Hindlimb muscle (tissue), 1 donor: Measurements from ENCODE around the gene ARHGAP6. TPM values are rescaled to one million over a fixed set of nuclear protein-coding genes. Genes with fewer than 3 reads are reported as not detected.
"Not testable (repeated sequence)": the region's sequence is repeated elsewhere in the genome, so short reads cannot be mapped to it uniquely, and the experiment has no call there.

Experiments
- DNase-seq: peaks from one replicate; pipeline ENCODE4 v3.0.0-alpha.2; 2013
- polyA plus RNA-seq: library from polyadenylated mRNA; unstranded; fragments of 120-200 nt; gene quantifications from one replicate; pipeline ENCODE4 v1.2.1, GENCODE V29; 2013; ENCODE audit not compliant: insufficient read length

The ARHGAP6 gene
- polyA plus RNA-seq, 1 donor: 12.8 TPM

GRCh38 chrX:11293113-11293512 lies 372.6 kb downstream of the ARHGAP6 start, which contains the start of gene AMELX:
TSS of gene AMELX (plus strand) at chrX:11293413. CDS start at chrX:11294789, 1,376 bp downstream.
- DNase-seq: no peak

GRCh38 chrX:11290416-11291102 lies 375.2 kb downstream of the ARHGAP6 start:
- DNase-seq: no peak

DNA sequence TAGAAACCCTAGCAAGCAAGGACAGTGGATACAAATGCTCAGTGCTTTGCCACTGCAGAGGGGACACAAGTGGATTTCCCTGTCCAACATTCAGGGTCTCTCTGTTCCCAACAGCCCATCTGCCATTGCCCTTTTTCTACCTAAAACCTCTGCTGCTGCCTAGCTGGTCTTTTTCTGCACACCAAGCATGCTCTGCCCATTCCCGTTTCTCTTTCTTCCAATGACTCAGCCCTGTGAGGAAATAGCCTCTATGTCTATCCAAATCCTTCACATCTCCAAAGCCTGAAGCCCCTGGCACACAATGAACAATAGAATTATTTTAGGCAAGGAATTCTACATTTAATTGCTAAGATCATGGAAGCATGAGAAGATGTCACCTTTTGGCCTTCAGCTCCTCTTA lies 378.2 kb downstream of the ARHGAP6 start:
- no peak for DNase-seq

GRCh38 chrX:11285651-11286050 lies 380.1 kb downstream of the ARHGAP6 start:
- DNase-seq: no peak

- no peak for DNase-seq
Observed at GRCh38 chrX:11282043-11282442, 383.7 kb downstream of the ARHGAP6 start.

- DNase-seq: no peak
Observed at GRCh38 chrX:11273544-11273943, 392.2 kb downstream of the ARHGAP6 start.

GRCh38 chrX:11272863-11273262 lies 392.9 kb downstream of the ARHGAP6 start:
- DNase-seq: no peak

DNA sequence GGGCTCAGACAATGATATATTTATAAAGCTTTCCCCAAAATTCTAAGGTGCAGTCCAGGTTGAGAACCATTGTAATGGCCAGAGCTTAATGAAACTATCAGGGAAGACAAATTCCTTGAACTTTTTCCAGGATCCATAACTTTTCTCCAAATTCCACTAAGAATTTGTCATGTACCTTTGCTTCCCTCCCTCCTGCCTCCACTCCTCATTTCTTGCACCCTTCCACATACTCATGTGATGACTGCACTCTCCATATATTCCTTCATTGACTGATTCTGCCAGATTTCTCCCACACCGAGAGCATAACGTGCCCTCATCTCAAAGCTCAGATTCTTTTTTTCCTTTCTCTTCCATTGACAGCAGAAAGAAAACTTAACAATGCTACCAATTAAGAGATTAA lies 393.4 kb downstream of the ARHGAP6 start:
- DNase-seq: no peak

GRCh38 chrX:11269996-11270395 lies 395.7 kb downstream of the ARHGAP6 start:
- no peak for DNase-seq

DNA sequence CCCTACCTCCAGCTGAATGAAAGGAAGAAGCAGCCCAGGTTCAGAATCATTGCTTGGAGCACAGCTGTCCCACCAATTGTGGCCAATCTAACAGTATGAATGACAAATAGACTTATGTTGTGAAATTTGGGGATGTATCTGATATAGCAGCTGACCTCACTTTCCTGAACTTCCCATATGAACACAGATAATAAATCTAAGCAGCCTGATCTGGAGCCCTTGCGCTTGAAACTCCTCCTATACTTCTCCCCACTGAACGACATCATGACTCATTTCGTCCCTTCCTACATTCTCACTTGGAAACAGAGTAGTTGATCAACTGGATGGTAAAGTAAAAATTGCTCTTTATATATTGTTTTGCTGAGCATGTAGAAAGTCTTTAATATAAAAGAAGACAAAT lies 396.7 kb downstream of the ARHGAP6 start:
- DNase-seq: no peak

- DNase-seq: no peak
Observed at GRCh38 chrX:11267425-11267824, 398.3 kb downstream of the ARHGAP6 start.

DNA sequence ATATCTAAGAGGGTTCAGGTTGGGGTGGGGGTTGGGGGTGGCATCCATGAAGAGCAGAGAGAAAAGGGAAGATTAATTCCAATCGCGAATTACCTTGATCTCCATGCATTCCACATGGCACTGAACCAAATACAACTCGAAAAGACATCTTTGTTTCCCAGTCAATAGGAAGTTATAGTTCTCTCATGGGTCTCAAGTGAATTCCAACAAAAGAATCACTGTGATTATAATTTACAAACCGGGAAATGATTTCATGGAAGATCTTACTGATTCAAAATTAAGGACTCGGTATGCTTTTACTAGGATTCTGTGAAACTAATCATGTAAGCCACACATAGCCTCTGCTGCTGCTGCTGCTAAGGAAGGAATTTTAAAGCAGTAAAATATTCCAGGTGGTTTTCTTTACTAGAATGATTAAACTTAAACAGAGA lies 399.1 kb downstream of the ARHGAP6 start:
- peak; percentile 31 for DNase-seq

DNA sequence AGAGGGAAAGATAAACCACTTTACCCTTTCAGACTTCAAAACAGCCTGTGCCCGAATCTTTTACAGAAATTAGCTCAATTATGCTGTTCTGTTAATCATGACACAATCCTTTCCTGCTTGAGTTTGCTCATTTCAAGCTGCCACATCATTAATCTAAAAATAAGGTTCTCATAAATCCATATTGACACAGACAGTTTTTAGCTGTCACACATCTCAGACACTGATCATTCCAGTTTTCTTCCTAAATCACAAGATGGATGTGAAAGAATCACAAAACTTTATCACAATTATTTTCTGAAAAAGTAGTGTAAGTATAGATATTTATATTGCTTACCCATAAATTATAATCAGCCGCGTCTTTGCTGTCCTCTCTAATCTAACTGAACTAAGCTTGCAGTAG lies 400.4 kb downstream of the ARHGAP6 start:
- DNase-seq: no peak

DNA sequence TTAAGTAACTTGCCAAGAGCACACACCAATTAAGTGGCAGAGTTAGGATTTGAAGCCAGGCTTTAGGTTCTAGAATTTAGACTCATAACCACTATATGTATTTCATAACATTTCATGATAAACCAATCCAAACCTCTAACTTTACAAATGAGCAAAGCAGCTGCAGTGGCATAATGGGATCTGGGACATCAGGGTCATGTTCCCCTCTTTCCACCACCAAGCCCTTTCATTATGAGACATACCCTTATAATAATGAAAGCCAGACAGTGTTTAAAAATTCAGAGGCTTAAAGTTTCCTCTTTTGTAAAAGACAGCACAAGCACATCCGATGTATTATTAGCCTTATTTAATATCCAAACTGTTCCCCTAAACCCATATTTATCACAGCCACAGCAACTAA lies 400.8 kb downstream of the ARHGAP6 start:
- DNase-seq: no peak

DNA sequence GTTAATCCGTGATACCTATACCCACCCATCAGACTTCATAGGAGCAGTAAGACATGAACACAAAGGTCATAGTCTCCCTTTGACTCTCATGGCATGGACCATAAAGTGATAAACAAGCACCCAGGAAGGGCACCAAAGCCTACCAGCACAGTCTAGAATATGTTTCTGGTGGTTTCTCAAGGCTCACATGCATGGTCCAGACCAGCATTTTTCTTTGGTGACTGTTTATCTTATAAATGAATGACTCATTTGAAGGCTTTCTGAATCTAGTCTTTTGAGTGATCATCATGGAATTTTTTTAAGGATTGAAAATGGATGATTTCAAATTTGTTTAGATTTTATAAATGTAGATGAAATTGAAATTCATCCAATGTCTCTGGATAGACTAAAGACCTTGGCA lies 404.5 kb downstream of the ARHGAP6 start:
- DNase-seq: no peak

DNA sequence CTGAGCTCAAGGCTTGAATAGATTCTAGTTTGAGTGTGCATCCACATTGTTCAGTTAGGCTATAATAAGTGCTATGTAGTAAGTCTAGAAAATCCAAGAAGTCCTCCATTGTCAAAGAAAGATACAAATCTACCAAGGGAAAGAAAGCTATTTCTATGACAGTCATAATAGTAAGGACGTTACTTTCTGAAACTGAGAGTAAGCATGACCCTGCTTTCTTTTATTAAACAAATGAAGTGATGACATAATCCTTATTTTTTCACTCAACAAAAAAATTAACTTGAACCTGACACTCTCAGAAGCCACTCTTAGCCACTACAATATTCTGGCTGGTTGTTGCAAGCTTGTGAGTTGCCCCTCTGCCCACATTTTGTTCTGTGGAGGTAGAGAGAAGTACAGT lies 406.3 kb downstream of the ARHGAP6 start:
- DNase-seq: no peak

DNA sequence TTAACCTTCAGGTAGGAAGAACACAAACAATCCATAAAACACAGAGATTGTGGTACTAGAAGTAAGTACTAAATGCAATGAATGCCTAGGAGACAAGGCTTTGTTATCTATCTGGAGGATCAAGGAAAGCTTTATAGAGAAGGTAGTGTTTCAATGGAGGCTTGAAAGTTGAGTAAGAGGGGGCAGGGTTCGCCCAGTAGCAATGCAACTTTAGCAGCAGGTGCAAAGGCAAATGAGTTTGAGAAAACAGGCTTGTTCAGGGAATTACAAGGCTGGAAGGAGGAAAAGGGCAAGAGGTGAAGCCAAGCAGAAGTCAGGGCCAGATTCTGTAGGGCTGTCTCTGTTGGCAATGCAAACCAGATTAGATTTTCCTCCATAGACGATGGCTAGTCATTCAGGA lies 408.0 kb downstream of the ARHGAP6 start:
- no peak for DNase-seq

GRCh38 chrX:11257290-11257689 lies 408.4 kb downstream of the ARHGAP6 start:
- DNase-seq: no peak

GRCh38 chrX:11254417-11255109 lies 411.2 kb downstream of the ARHGAP6 start:
- no peak for DNase-seq

DNA sequence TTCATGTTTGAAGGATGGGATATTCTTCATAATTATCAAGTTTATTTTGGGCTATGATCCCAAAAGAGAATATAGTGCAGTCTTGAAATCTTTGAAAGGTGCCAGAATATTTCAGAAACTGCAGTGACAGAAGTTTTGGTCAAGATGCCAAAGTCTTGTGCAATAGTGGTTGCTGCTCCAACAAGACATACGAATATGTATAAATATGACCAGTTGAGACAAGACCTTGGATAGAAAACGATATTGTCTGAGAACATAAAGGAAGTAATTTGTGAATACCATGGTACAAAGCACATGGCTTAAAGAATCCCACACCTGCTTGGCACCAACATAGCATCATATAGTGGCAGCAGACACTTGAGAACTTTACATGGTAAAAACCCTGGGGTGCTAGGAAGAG lies 421.1 kb downstream of the ARHGAP6 start:
- DNase-seq: peak; percentile 57

DNA sequence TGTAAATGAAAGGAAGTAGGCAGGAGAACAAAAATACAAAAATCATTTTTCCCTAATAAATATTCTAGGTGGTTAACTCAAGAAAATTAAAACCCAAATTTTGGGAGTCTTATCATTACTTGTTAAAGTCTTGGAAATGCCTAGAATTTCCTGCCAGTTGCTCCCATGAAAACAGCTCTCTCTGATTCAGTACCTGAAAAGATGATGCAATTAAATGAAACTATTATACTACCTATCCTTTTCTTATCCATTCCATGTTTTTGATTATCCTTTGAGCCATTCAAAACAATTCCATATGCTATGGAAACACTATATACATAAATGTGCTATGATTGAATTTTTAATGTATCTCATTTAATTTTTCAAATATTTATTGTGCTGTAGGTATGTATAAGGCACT lies 423.0 kb downstream of the ARHGAP6 start:
- no peak for DNase-seq

DNA sequence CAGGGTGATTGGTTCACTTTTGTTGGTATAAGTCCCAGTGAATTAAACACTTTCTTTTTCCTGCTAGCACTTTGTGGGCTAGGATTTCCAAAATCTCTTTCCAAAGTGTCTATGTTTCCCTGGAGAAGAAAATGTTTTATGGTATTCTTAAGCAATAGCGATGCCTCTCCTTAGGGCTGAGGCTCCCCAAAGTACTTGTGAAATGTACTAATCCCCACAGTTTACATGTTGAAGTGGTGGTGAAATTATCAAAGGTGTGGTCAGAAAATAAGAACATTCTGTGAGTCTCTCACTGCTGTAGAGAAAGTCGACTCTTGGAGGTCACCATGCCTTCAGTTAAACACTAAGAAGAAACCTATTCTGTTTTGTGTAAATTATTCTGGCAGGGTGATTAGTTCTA lies 424.0 kb downstream of the ARHGAP6 start:
- no peak for DNase-seq

- no peak for DNase-seq
Observed at GRCh38 chrX:11239230-11239629, 426.5 kb downstream of the ARHGAP6 start.

GRCh38 chrX:11235377-11235776 lies 430.3 kb downstream of the ARHGAP6 start:
- DNase-seq: not testable (repeated sequence)
